ENCODE results near the gene DECR2. TPM values are rescaled to one million over a fixed set of nuclear protein-coding genes. Genes with fewer than 3 reads are reported as not detected.

The DECR2 gene
- total RNA-seq: 2.6 TPM

- no peaks in the 10 kb centered on the region for H3K27me3 ChIP-seq (ENCODE audit: control insufficient read depth in 3 of 3, insufficient read depth in 3 of 3, low read length in 3 of 3)
- no peaks in the 10 kb centered on the region for H3K9me3 ChIP-seq (ENCODE audit: control insufficient read depth in 3 of 3, low read length in 3 of 3)
- peaks cover 9 to 11% (median 9%) of the 10 kb centered on the region in 3 donors for H3K36me3 ChIP-seq (ENCODE audit: control insufficient read depth in 3 of 3, insufficient read depth in 3 of 3, low read length in 3 of 3)
- H3K4me3 ChIP-seq (ENCODE audit: low read length in 3 of 3): peak within 1 kb of the TSS; percentile 78 to 88 (median 87)
- peak within 1 kb of the TSS; percentile 85 to 91 (median 86) for H3K9ac ChIP-seq (ENCODE audit: low read depth in 1 of 3, low read length in 3 of 3)
- H3K4me1 ChIP-seq (ENCODE audit: control insufficient read depth in 3 of 3, insufficient read depth in 3 of 3, low read length in 3 of 3): peaks cover 16 to 29% (median 20%) of the 10 kb centered on the region in 3 donors
- H3K27ac ChIP-seq (ENCODE audit: low read depth, low read length): peak within 1 kb of the TSS; percentile 84
These were observed at the start of gene DECR2 for GRCh38 chr16:401468-402348. DECR2 (plus strand) TSS chr16:401885; CDS start chr16:401964, 79 bp downstream.

GRCh38 chr16:352547-353403 lies 48.9 kb upstream of the DECR2 start, which contains the start of gene AXIN1:
AXIN1 (minus strand) TSS chr16:352723; CDS start chr16:347025, 5,698 bp downstream.
- Histone ChIP-seq H3K4me3 (ENCODE audit: low read length in 3 of 3) (peak within 1 kb of the TSS; percentile 70 to 73 (median 70)), H3K27me3 (ENCODE audit: control insufficient read depth in 3 of 3, insufficient read depth in 3 of 3, low read length in 3 of 3) (peaks cover 0 to 2% (median 0%) of the 10 kb centered on the region in 3 donors), H3K4me1 (ENCODE audit: control insufficient read depth in 3 of 3, insufficient read depth in 3 of 3, low read length in 3 of 3) (peaks cover 5 to 9% (median 9%) of the 10 kb centered on the region in 3 donors), H3K9ac (ENCODE audit: low read depth in 1 of 3, low read length in 3 of 3) (peak within 1 kb of the TSS; percentile 65 to 77 (median 73)), H3K36me3 (ENCODE audit: control insufficient read depth in 3 of 3, insufficient read depth in 3 of 3, low read length in 3 of 3) (peaks cover 0 to 5% (median 4%) of the 10 kb centered on the region in 3 donors), H3K9me3 (ENCODE audit: control insufficient read depth in 3 of 3, low read length in 3 of 3) (no peaks in the 10 kb centered on the region), H3K27ac (ENCODE audit: low read depth, low read length) (peak within 1 kb of the TSS; percentile 19)

GRCh38 chr16:353404-354290 lies 48.0 kb upstream of the DECR2 start:
- Histone ChIP-seq H3K27ac (ENCODE audit: low read depth, low read length) (peak overlapping the region; percentile 19), H3K36me3 (ENCODE audit: control insufficient read depth in 3 of 3, insufficient read depth in 3 of 3, low read length in 3 of 3) (peaks cover 0 to 5% (median 4%) of the 10 kb centered on the region in 3 donors), H3K27me3 (ENCODE audit: control insufficient read depth in 3 of 3, insufficient read depth in 3 of 3, low read length in 3 of 3) (peaks cover 0 to 3% (median 0%) of the 10 kb centered on the region in 3 donors), H3K9ac (ENCODE audit: low read depth in 1 of 3, low read length in 3 of 3) (peak overlapping the region in 2 of 3 donors; percentile 45 to 64), H3K4me3 (ENCODE audit: low read length in 3 of 3) (peak overlapping the region; percentile 23 to 58 (median 56)), H3K9me3 (ENCODE audit: control insufficient read depth in 3 of 3, low read length in 3 of 3) (no peaks in the 10 kb centered on the region), H3K4me1 (ENCODE audit: control insufficient read depth in 3 of 3, insufficient read depth in 3 of 3, low read length in 3 of 3) (peaks cover 5 to 9% (median 9%) of the 10 kb centered on the region in 3 donors)

- Histone ChIP-seq H3K36me3 (ENCODE audit: control insufficient read depth in 3 of 3, insufficient read depth in 3 of 3, low read length in 3 of 3) (peaks cover 0 to 5% (median 4%) of the 10 kb centered on the region in 3 donors), H3K27ac (ENCODE audit: low read depth, low read length) (no peak overlapping the region), H3K27me3 (ENCODE audit: control insufficient read depth in 3 of 3, insufficient read depth in 3 of 3, low read length in 3 of 3) (peaks cover 0 to 3% (median 0%) of the 10 kb centered on the region in 3 donors), H3K9me3 (ENCODE audit: control insufficient read depth in 3 of 3, low read length in 3 of 3) (no peaks in the 10 kb centered on the region), H3K9ac (ENCODE audit: low read depth in 1 of 3, low read length in 3 of 3) (no peak overlapping the region), H3K4me1 (ENCODE audit: control insufficient read depth in 3 of 3, insufficient read depth in 3 of 3, low read length in 3 of 3) (peaks cover 5 to 9% (median 9%) of the 10 kb centered on the region in 3 donors), H3K4me3 (ENCODE audit: low read length in 3 of 3) (no peak overlapping the region)
These were observed 47.3 kb upstream of the DECR2 start for GRCh38 chr16:354291-354881.

GRCh38 chr16:354971-355461 lies 46.7 kb upstream of the DECR2 start:
- Histone ChIP-seq H3K27ac (ENCODE audit: low read depth, low read length) (no peak overlapping the region), H3K4me1 (ENCODE audit: control insufficient read depth in 3 of 3, insufficient read depth in 3 of 3, low read length in 3 of 3) (peaks cover 5 to 9% (median 9%) of the 10 kb centered on the region in 3 donors), H3K27me3 (ENCODE audit: control insufficient read depth in 3 of 3, insufficient read depth in 3 of 3, low read length in 3 of 3) (peaks cover 0 to 3% (median 0%) of the 10 kb centered on the region in 3 donors), H3K9ac (ENCODE audit: low read depth in 1 of 3, low read length in 3 of 3) (no peak overlapping the region), H3K4me3 (ENCODE audit: low read length in 3 of 3) (no peak overlapping the region), H3K36me3 (ENCODE audit: control insufficient read depth in 3 of 3, insufficient read depth in 3 of 3, low read length in 3 of 3) (peaks cover 0 to 5% (median 4%) of the 10 kb centered on the region in 3 donors), H3K9me3 (ENCODE audit: control insufficient read depth in 3 of 3, low read length in 3 of 3) (no peaks in the 10 kb centered on the region)

GRCh38 chr16:356741-357140 lies 44.9 kb upstream of the DECR2 start:
- Histone ChIP-seq H3K4me1 (ENCODE audit: control insufficient read depth in 3 of 3, insufficient read depth in 3 of 3, low read length in 3 of 3) (peaks cover 0 to 4% (median under 1%) of the 10 kb centered on the region in 3 donors), H3K9me3 (ENCODE audit: control insufficient read depth in 3 of 3, low read length in 3 of 3) (no peaks in the 10 kb centered on the region), H3K4me3 (ENCODE audit: low read length in 3 of 3) (no peak overlapping the region), H3K9ac (ENCODE audit: low read depth in 1 of 3, low read length in 3 of 3) (no peak overlapping the region), H3K36me3 (ENCODE audit: control insufficient read depth in 3 of 3, insufficient read depth in 3 of 3, low read length in 3 of 3) (no peaks in the 10 kb centered on the region), H3K27me3 (ENCODE audit: control insufficient read depth in 3 of 3, insufficient read depth in 3 of 3, low read length in 3 of 3) (peaks cover 0 to 6% (median 3%) of the 10 kb centered on the region in 3 donors), H3K27ac (ENCODE audit: low read depth, low read length) (no peak overlapping the region)

GRCh38 chr16:359067-359763 lies 42.5 kb upstream of the DECR2 start:
- peaks cover 11 to 21% (median 15%) of the 10 kb centered on the region in 3 donors for H3K27me3 ChIP-seq (ENCODE audit: control insufficient read depth in 3 of 3, insufficient read depth in 3 of 3, low read length in 3 of 3)
- H3K9ac ChIP-seq (ENCODE audit: low read depth in 1 of 3, low read length in 3 of 3): no peak overlapping the region
- H3K36me3 ChIP-seq (ENCODE audit: control insufficient read depth in 3 of 3, insufficient read depth in 3 of 3, low read length in 3 of 3): no peaks in the 10 kb centered on the region
- no peaks in the 10 kb centered on the region for H3K9me3 ChIP-seq (ENCODE audit: control insufficient read depth in 3 of 3, low read length in 3 of 3)
- H3K27ac ChIP-seq (ENCODE audit: low read depth, low read length): no peak overlapping the region
- peaks cover 0 to 4% (median 0%) of the 10 kb centered on the region in 3 donors for H3K4me1 ChIP-seq (ENCODE audit: control insufficient read depth in 3 of 3, insufficient read depth in 3 of 3, low read length in 3 of 3)
- no peak overlapping the region for H3K4me3 ChIP-seq (ENCODE audit: low read length in 3 of 3)

- H3K27ac ChIP-seq (ENCODE audit: low read depth, low read length): no peak overlapping the region
- H3K4me1 ChIP-seq (ENCODE audit: control insufficient read depth in 3 of 3, insufficient read depth in 3 of 3, low read length in 3 of 3): peaks cover 0 to 4% (median 0%) of the 10 kb centered on the region in 3 donors
- H3K4me3 ChIP-seq (ENCODE audit: low read length in 3 of 3): no peak overlapping the region
- no peak overlapping the region for H3K9ac ChIP-seq (ENCODE audit: low read depth in 1 of 3, low read length in 3 of 3)
- H3K27me3 ChIP-seq (ENCODE audit: control insufficient read depth in 3 of 3, insufficient read depth in 3 of 3, low read length in 3 of 3): peaks cover 18 to 26% (median 20%) of the 10 kb centered on the region in 3 donors
- no peaks in the 10 kb centered on the region for H3K36me3 ChIP-seq (ENCODE audit: control insufficient read depth in 3 of 3, insufficient read depth in 3 of 3, low read length in 3 of 3)
- H3K9me3 ChIP-seq (ENCODE audit: control insufficient read depth in 3 of 3, low read length in 3 of 3): no peaks in the 10 kb centered on the region
These were observed 41.6 kb upstream of the DECR2 start for GRCh38 chr16:359871-360697.
